ENCODE data around the gene MVB12A. TPM values are rescaled to one million over a fixed set of nuclear protein-coding genes. Genes with fewer than 3 reads are reported as not detected.

MVB12A gene
- total and polyA plus RNA-seq, 10 of the 15 experiments (the other 5 are each of a cell fraction or from before 2014, with no cell fraction given) = 1.2 to 47.6 (median 26.3) TPM

DNA sequence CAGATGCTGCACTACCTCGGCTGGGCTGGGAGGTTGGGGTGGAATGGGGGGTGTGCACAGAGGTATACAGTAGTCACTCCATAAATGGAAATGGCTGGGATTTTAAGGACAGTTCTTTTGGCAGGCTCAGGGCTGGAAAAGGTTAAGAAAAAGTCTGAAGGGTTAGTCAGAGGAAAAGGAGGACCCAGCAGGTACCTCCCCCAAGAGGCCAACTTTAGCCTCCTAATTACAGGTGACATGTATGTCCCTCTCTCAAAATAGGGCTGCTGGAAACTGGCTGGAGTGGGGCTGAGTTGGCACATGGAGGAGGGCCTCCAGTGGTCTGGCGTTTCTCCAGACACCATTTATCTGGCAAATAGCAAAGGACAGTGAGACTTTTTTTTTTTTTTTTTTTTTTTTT, 26.8 kb upstream of the MVB12A start (continued):
- TF ChIP-seq, protein P1, sequence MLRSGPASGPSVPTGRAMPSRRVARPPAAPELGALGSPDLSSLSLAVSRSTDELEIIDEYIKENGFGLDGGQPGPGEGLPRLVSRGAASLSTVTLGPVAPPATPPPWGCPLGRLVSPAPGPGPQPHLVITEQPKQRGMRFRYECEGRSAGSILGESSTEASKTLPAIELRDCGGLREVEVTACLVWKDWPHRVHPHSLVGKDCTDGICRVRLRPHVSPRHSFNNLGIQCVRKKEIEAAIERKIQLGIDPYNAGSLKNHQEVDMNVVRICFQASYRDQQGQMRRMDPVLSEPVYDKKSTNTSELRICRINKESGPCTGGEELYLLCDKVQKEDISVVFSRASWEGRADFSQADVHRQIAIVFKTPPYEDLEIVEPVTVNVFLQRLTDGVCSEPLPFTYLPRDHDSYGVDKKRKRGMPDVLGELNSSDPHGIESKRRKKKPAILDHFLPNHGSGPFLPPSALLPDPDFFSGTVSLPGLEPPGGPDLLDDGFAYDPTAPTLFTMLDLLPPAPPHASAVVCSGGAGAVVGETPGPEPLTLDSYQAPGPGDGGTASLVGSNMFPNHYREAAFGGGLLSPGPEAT (IDR thresholded peaks at IDR 0.05; ENCODE audit: low read depth) = no peak

DNA sequence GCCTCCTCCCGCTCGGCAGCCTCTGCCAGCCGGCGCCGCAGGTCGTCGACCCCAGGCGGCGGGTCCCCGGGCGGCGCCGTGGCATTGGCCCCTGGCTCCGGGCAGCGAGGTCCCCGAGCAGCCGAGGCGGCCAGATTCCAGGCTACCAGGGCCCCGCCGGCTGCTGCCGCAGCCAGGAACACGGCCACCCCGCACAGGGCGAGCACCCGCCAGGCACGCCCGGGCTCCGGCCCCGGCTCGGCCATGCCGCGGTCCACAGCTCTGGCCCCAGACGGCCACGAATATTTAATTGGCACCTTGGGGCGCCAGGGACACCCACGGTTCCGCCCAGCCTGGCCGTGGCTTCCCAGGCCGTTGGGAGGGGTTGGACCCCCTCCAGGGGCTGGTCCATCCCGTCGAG, 25.9 kb upstream of the MVB12A start, which contains the start of gene CCDC194:
CCDC194 (minus strand) TSS at position 283 of the 400 bp plus-strand sequence; CDS start at position 245, 38 bp downstream.
- intact Hi-C loops (cut with micrococcal nuclease; ENCODE audit: unreplicated experiment) = no loop called here
- no peak for DNase-seq (ENCODE audit: low read depth, low spot score)
- Histone ChIP-seq H3K4me1 (ENCODE audit: control insufficient read depth, insufficient read depth, low read length) (peaks cover 9% of the 10 kb centered on the region), H3K36me3 (ENCODE audit: control insufficient read depth in 2 of 2, insufficient read depth in 2 of 2, low read length in 1 of 2) (peaks cover 3 to 5% of the 10 kb centered on the region in 2 experiments; a peak in 2 of 4 replicates), H4K20me1 (ENCODE audit: control insufficient read depth, insufficient read depth) (no peaks in the 10 kb centered on the region), H3K79me2 (ENCODE audit: control insufficient read depth, insufficient read depth, low read length) (no peaks in the 10 kb centered on the region), H3K4me2 (ENCODE audit: control insufficient read depth, insufficient read depth) (no peak within 1 kb of the TSS), H3K4me3 (no peak within 1 kb of the TSS), H3K27ac (ENCODE audit: control insufficient read depth, insufficient read depth) (no peak within 1 kb of the TSS), H3K27me3 (replicated peaks in 1 of 2; ENCODE audit: control insufficient read depth in 2 of 2, insufficient read depth in 2 of 2, low read length in 1 of 2) (peaks cover 2 to 3% of the 10 kb centered on the region in 2 experiments; a peak in 3 of 4 replicates), H3K9me3 (replicated peaks; ENCODE audit: control insufficient read depth, insufficient read depth, low read length) (no peaks in the 10 kb centered on the region; the same call in 1 of the 3 replicates), H3K9ac (ENCODE audit: control insufficient read depth, insufficient read depth, low read length) (no peak within 1 kb of the TSS), H2AFZ (ENCODE audit: control insufficient read depth, low read depth, low read length) (no peak within 1 kb of the TSS)
- WGBS (ENCODE audit: insufficient coverage, insufficient replicate concordance, low lambda C conversion rate, missing lambda C conversion rate) = 69% methylated on average over 41 of the region's 41 CpGs
- POLR2A ChIA-PET = interaction anchor here (0.7 kb wide), 1 partner anchor 205 kb away, joined by 4 read pairs; no protein-coding TSS in a partner anchor
- no peak for ATAC-seq
- CTCF ChIA-PET = interaction anchor here (0.8 to 4.0 kb wide), 7 partner anchors 8 to 90 kb away, joined by 3 to 36 read pairs (median 7); no protein-coding TSS in a partner anchor
- SMC1A ChIA-PET (ENCODE audit: uncharacterized antibody, unreplicated experiment) = interaction anchor here (0.9 to 1.2 kb wide), 2 partner anchors 22 to 74 kb away, joined by 3 read pairs; no protein-coding TSS in a partner anchor
- no peak for TF ChIP-seq EGR1 (IDR thresholded peaks at IDR 0.05; ENCODE audit: borderline replicate concordance in 1 of 2, low read depth in 2 of 2, low read length in 2 of 2)
- TF ChIP-seq KDM1A (IDR thresholded peaks at IDR 0.05; ENCODE audit: borderline replicate concordance) = no peak
- TF ChIP-seq BCLAF1 (IDR thresholded peaks at IDR 0.05) = no peak
- TF ChIP-seq POLR2A (IDR thresholded peaks at IDR 0.05; ENCODE audit: low read depth, low read length) = peak; percentile 61
- in situ Hi-C loops (cut with MboI) = no loop called here
- no peak for FAIRE-seq
- RAD21 ChIA-PET (ENCODE audit: unreplicated experiment) = no interaction called here
- no TSS peak for BruUV-seq (replicated peaks)
